A673 (cell line): ENCODE measurements around the gene HIRIP3. TPM values are rescaled to one million over a fixed set of nuclear protein-coding genes. Genes with fewer than 3 reads are reported as not detected.

Experiments used
- BruUV-seq: library from RNA; stranded (reverse); fragments of 400-500 nt; replicated peaks from 2 replicates; lab custom pipeline; 2021; lab: Mats Ljungman, UMichigan
- CTCF ChIA-PET: fragments of 300-600 bp; sonication (Branson Sonifier 250); formaldehyde crosslinking; loops from one replicate; lab custom pipeline; 2022; ENCODE audit warnings: antibody characterized with exemption; lab: Charles Lee
- POLR2A ChIA-PET: fragments of 300-600 bp; sonication (Branson Sonifier 250); formaldehyde crosslinking; loops from one replicate; lab custom pipeline; 2022; ENCODE audit warnings: antibody characterized with exemption; ENCODE audit not compliant: low non-redundant PET; lab: Charles Lee
- DNase-seq: peaks from one replicate; pipeline ENCODE4 v3.0.0-alpha.2; 2015; ENCODE audit warnings: low spot score
- H3K27ac ChIP-seq: fragments of 200-600 bp; sonication (generic); 2 replicates; pipeline ENCODE4 v1.5.1; 2016; ENCODE audit warnings: mixed run types, low read depth, mild to moderate bottlenecking, mixed read lengths, antibody characterized with exemption, low read length; ENCODE audit not compliant: poor library complexity, severe bottlenecking
- H3K27me3 ChIP-seq: fragments of 200-600 bp; sonication (generic); replicated peaks from 2 replicates; pipeline ENCODE4 v1.6.1; 2017; ENCODE audit warnings: mixed run types, low read depth, mild to moderate bottlenecking, mixed read lengths, antibody characterized with exemption, low read length; ENCODE audit not compliant: insufficient read depth, poor library complexity
- H3K36me3 ChIP-seq: fragments of 200-600 bp; sonication (generic); 2 replicates; pipeline ENCODE4 v1.6.1; 2016; ENCODE audit warnings: mixed run types, mild to moderate bottlenecking, mixed read lengths, antibody characterized with exemption, low read length; ENCODE audit not compliant: insufficient read depth, poor library complexity, severe bottlenecking
- H3K4me1 ChIP-seq: fragments of 200-600 bp; sonication (generic); 2 replicates; pipeline ENCODE4 v1.6.1; 2017; ENCODE audit warnings: mixed run types, mild to moderate bottlenecking, mixed read lengths, antibody characterized with exemption, low read length; ENCODE audit not compliant: insufficient read depth, poor library complexity, severe bottlenecking
- H3K4me3 ChIP-seq: fragments of 200-600 bp; sonication (generic); 2 replicates; pipeline ENCODE4 v1.5.1; 2016; ENCODE audit warnings: low read depth, mixed run types, mild to moderate bottlenecking, mixed read lengths, low read length; ENCODE audit not compliant: poor library complexity, severe bottlenecking
- H3K9me3 ChIP-seq: fragments of 200-600 bp; sonication (generic); 2 replicates; pipeline ENCODE4 v1.6.1; 2016; ENCODE audit warnings: mixed run types, low read depth, mild to moderate bottlenecking, mixed read lengths, antibody characterized with exemption, low read length; ENCODE audit not compliant: poor library complexity, severe bottlenecking
- EZH2 ChIP-seq: fragments of 200-600 bp; sonication (generic); IDR thresholded peaks from 2 replicates; pipeline ENCODE4 v1.6.1; 2017; ENCODE audit warnings: borderline replicate concordance, low read depth, mild to moderate bottlenecking, mixed read lengths, antibody characterized with exemption, low read length; ENCODE audit not compliant: poor library complexity, severe bottlenecking
- intact Hi-C: fragments of 100-400 bp; cut with micrococcal nuclease; formaldehyde crosslinking; loops from one replicate; pipeline ENCODE4 v1.10.0; 2022; ENCODE audit not compliant: unreplicated experiment
- total RNA-seq: library from RNA; stranded (reverse); gene quantifications from 2 replicates; pipeline ENCODE4 v1.2.3, GENCODE V29; 2021
- TF ChIP-seq, protein P1 (sequence below): fragments of 300-800, 200-600 bp; sonication (generic); conservative IDR thresholded peaks from 2 replicates; pipeline ENCODE4 v1.5.1; 2017; ENCODE audit warnings: low read depth, mild to moderate bottlenecking, antibody characterized with exemption, low read length, moderate library complexity, mixed read lengths

HIRIP3 gene
- total RNA-seq, 1 experiment from 2014 or later: 29.7 TPM

DNA sequence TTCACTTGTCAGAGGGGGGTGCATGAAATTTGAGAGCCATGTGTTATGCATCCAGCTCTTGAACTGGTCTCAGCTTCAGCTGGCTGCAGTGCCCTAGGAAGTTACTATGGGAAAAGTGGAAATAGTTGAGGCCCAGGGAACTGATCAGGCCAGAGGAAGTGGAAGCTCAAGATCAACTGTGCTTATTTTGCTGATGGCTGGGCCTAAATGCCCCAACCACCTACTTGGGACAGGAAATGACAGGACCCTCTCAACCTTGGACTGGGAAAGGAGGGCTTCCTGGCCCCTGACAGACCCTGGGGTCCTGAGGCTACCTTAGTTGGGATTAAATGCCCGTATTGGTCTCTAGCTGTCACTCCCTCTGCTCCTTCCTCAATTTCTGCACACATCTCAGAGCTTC lies 22.9 kb downstream of the HIRIP3 start:
- BruUV-seq: no TSS peak
- peaks cover 6% of the 10 kb centered on the region for H3K36me3 ChIP-seq
- TF ChIP-seq, protein P1, sequence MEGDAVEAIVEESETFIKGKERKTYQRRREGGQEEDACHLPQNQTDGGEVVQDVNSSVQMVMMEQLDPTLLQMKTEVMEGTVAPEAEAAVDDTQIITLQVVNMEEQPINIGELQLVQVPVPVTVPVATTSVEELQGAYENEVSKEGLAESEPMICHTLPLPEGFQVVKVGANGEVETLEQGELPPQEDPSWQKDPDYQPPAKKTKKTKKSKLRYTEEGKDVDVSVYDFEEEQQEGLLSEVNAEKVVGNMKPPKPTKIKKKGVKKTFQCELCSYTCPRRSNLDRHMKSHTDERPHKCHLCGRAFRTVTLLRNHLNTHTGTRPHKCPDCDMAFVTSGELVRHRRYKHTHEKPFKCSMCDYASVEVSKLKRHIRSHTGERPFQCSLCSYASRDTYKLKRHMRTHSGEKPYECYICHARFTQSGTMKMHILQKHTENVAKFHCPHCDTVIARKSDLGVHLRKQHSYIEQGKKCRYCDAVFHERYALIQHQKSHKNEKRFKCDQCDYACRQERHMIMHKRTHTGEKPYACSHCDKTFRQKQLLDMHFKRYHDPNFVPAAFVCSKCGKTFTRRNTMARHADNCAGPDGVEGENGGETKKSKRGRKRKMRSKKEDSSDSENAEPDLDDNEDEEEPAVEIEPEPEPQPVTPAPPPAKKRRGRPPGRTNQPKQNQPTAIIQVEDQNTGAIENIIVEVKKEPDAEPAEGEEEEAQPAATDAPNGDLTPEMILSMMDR: no peak
- no peak for TF ChIP-seq EZH2
- H3K27ac ChIP-seq: no peak overlapping the region
- H3K4me3 ChIP-seq: no peak overlapping the region
- H3K9me3 ChIP-seq: peaks cover 6% of the 10 kb centered on the region
- ChIA-PET POLR2A (interaction anchor here (0.5 kb wide), 1 partner anchor 44 kb away, joined by 3 read pairs; no protein-coding TSS in a partner anchor), CTCF (interaction anchor here (1.1 kb wide), 1 partner anchor 13 kb away, joined by 3 read pairs; no protein-coding TSS in a partner anchor)
- no peaks in the 10 kb centered on the region for H3K27me3 ChIP-seq
- peaks cover 16% of the 10 kb centered on the region for H3K4me1 ChIP-seq
- no peak for DNase-seq
- intact Hi-C loops: loop anchor here (5.0 kb wide), 1 partner anchor 45 kb away; the partner anchor contains the start of gene KCTD13

DNA sequence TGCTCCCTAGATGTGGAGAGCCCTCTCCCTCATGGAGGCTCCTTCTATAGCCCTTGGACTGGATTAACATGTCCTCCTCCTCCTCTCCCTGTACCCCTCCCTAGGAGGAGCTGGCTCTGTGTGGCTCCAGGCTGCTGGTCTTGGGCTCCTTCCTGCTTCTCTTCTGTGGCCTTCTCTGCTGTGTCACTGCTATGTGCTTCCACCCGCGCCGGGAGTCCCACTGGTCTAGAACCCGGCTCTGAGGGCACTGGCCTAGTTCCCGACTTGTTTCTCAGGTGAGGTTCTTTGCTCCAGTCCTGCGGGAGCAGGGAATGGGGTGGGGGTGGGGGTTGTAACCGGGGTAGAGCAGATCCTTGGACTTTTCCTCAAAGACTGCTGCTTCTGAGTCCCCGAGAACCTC lies 24.1 kb downstream of the HIRIP3 start:
- TF ChIP-seq, protein P1: no peak
- TF ChIP-seq EZH2: no peak
- H3K9me3 ChIP-seq: peaks cover 6% of the 10 kb centered on the region
- intact Hi-C loops: loop anchor here (5.0 kb wide), 1 partner anchor 44 kb away; the partner anchor contains the start of gene KCTD13
- H3K27me3 ChIP-seq: no peaks in the 10 kb centered on the region
- H3K4me1 ChIP-seq: peaks cover 12% of the 10 kb centered on the region
- CTCF ChIA-PET: no interaction called here
- peaks cover 4% of the 10 kb centered on the region for H3K36me3 ChIP-seq
- DNase-seq: no peak
- POLR2A ChIA-PET: no interaction called here
- no peak overlapping the region for H3K4me3 ChIP-seq
- BruUV-seq: no TSS peak
- no peak overlapping the region for H3K27ac ChIP-seq

DNA sequence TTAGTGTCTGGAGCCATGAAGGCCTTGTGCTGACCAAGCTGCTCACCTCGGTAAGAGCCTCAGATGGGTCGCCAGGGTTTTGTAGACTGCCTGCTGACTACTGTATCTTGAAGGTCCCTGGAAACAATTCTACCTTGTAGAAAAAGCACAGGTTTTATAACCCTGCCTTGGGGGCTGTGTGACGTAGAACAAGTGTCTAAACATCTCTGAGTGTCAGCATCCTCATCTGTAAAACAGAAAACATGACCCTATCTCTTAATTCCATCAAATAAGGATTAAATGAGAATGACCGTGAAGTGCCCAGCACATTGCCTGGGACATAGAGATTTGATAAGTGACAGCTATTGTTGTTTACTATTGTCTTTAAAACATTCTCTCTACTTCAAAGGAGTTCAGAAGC lies 27.2 kb downstream of the HIRIP3 start:
- CTCF ChIA-PET: no interaction called here
- Histone ChIP-seq H3K36me3 (peaks cover 4% of the 10 kb centered on the region), H3K9me3 (peaks cover 5% of the 10 kb centered on the region), H3K27me3 (no peaks in the 10 kb centered on the region), H3K4me1 (no peaks in the 10 kb centered on the region), H3K4me3 (no peak overlapping the region), H3K27ac (no peak overlapping the region)
- TF ChIP-seq, protein P1: no peak
- no peak for TF ChIP-seq EZH2
- POLR2A ChIA-PET: no interaction called here
- no TSS peak for BruUV-seq
- DNase-seq: no peak
- intact Hi-C loops: no loop called here
